CD14-positive monocyte (primary cell): ENCODE results near the gene SELL. TPM values are rescaled to one million over a fixed set of nuclear protein-coding genes. Genes with fewer than 3 reads are reported as not detected.

Experiments
- DNase-seq, 3 donors: peaks; one replicate each; pipeline ENCODE4 v3.0.0-alpha.2; 2011 to 2022
- H2AFZ ChIP-seq: 2 replicates; pipeline ENCODE4 v1.6.0; 2012; ENCODE audit warnings: mild to moderate bottlenecking, low read depth, low read length, inconsistent platforms; ENCODE audit not compliant: insufficient read depth, poor library complexity, severe bottlenecking
- H3K27ac ChIP-seq, 2 donors: 1 replicate in 1 of 2; 2 replicates in 1 of 2; pipeline ENCODE4 v1.5.1; 2012 to 2013; ENCODE audit warnings: low read length in 2 of 2, control low read depth in 1 of 2, inconsistent platforms in 1 of 2, low read depth in 1 of 2, mild to moderate bottlenecking in 1 of 2
- H3K27me3 ChIP-seq, 2 donors: one replicate each; pipeline versions ENCODE4 v1.6.0 to v1.6.1; 2011 to 2013; ENCODE audit warnings: low read length in 2 of 2; ENCODE audit not compliant: control insufficient read depth in 2 of 2, insufficient read depth in 2 of 2
- H3K36me3 ChIP-seq, 2 donors: replicated peaks in 1 of 2; 1 replicate in 1 of 2; 2 replicates in 1 of 2; pipeline versions ENCODE4 v1.5.1 to v1.6.1; 2012 to 2013; ENCODE audit warnings: low read length in 2 of 2, control low read depth in 1 of 2, inconsistent platforms in 1 of 2, mild to moderate bottlenecking in 1 of 2; ENCODE audit not compliant: insufficient read depth in 2 of 2, control insufficient read depth in 1 of 2
- H3K4me1 ChIP-seq, 2 donors: 1 replicate in 1 of 2; 2 replicates in 1 of 2; pipeline versions ENCODE4 v1.5.1 to v1.6.1; 2012 to 2013; ENCODE audit warnings: low read length in 2 of 2, control low read depth in 1 of 2, inconsistent platforms in 1 of 2, mild to moderate bottlenecking in 1 of 2, moderate library complexity in 1 of 2; ENCODE audit not compliant: insufficient read depth in 2 of 2, control insufficient read depth in 1 of 2
- H3K4me2 ChIP-seq: replicated peaks from 2 replicates; pipeline ENCODE3; 2012; ENCODE audit warnings: low read length, moderate library complexity, mild to moderate bottlenecking; ENCODE audit not compliant: poor library complexity, severe bottlenecking; ENCODE audit errors: extremely low read depth
- H3K4me3 ChIP-seq, 3 experiments: fragments of 200-600 bp in 1 of 3; sonication (generic) in 1 of 3; replicated peaks in 1 of 3; 1 replicate in 2 of 3; 2 replicates in 1 of 3; pipeline ENCODE4 v1.5.1; 2011 to 2013; ENCODE audit warnings: low read length in 3 of 3, mild to moderate bottlenecking in 3 of 3, control low read depth in 2 of 3, low read depth in 2 of 3, inconsistent platforms in 1 of 3, moderate library complexity in 1 of 3
- H3K79me2 ChIP-seq: 2 replicates; pipeline ENCODE4 v1.6.0; 2012; ENCODE audit warnings: mild to moderate bottlenecking, control low read depth, inconsistent platforms, low read length, moderate library complexity; ENCODE audit not compliant: insufficient read depth
- H3K9ac ChIP-seq: 2 replicates; pipeline ENCODE4 v1.6.0; 2017; ENCODE audit warnings: low read length, mild to moderate bottlenecking; ENCODE audit not compliant: insufficient read depth, poor library complexity, severe bottlenecking
- H3K9me3 ChIP-seq, 2 donors: replicated peaks in 1 of 2; 1 replicate in 1 of 2; 2 replicates in 1 of 2; pipeline versions ENCODE4 v1.5.1 to v1.6.1; 2012 to 2013; ENCODE audit warnings: low read length in 2 of 2, control low read depth in 1 of 2; ENCODE audit not compliant: control insufficient read depth in 1 of 2, insufficient read depth in 1 of 2
- H4K20me1 ChIP-seq: 2 replicates; pipeline ENCODE4 v1.6.0; 2012; ENCODE audit warnings: mild to moderate bottlenecking, low read length, control low read depth, moderate library complexity; ENCODE audit not compliant: insufficient read depth
- H3K27ac Mint-ChIP-seq, 7 donors: one replicate each; pipeline ENCODE4 v1.8.0; 2020; ENCODE audit warnings: mild to moderate bottlenecking in 7 of 7, mixed read lengths in 7 of 7, moderate library complexity in 6 of 7, inconsistent platforms in 2 of 7
- H3K27me3 Mint-ChIP-seq, 3 donors: one replicate each; pipeline ENCODE4 v1.8.0; 2021 to 2022; ENCODE audit warnings: low read depth in 3 of 3, mild to moderate bottlenecking in 3 of 3, mixed read lengths in 3 of 3, moderate library complexity in 3 of 3, inconsistent platforms in 1 of 3
- H3K36me3 Mint-ChIP-seq, 2 donors: one replicate each; pipeline ENCODE4 v1.8.0; 2020; ENCODE audit warnings: mixed read lengths in 2 of 2, inconsistent platforms in 1 of 2, mild to moderate bottlenecking in 1 of 2
- H3K4me1 Mint-ChIP-seq: one replicate; pipeline ENCODE4 v1.8.0; 2020; ENCODE audit warnings: mild to moderate bottlenecking, mixed read lengths
- H3K4me3 Mint-ChIP-seq, 2 donors: one replicate each; pipeline ENCODE4 v1.8.0; 2020; ENCODE audit warnings: mild to moderate bottlenecking in 2 of 2, mixed read lengths in 2 of 2, moderate library complexity in 1 of 2
- H3K9me3 Mint-ChIP-seq, 7 donors: one replicate each; pipeline ENCODE4 v1.8.0; 2020 to 2022; ENCODE audit warnings: mixed read lengths in 7 of 7, mild to moderate bottlenecking in 6 of 7, moderate library complexity in 6 of 7, inconsistent platforms in 2 of 7
- WGBS: methylation state at CpG from one replicate; pipeline ENCODE4 v1.1.5; 2013; ENCODE audit warnings: missing lambda C conversion rate; ENCODE audit not compliant: insufficient coverage; 5-methylcytosine and 5-hydroxymethylcytosine counted together
- intact Hi-C, 2 donors: fragments of 100-400 bp; cut with micrococcal nuclease; formaldehyde crosslinking; loops; one replicate each; pipeline versions ENCODE4 v1.15.0 to v1.15.1; 2023
- polyA plus RNA-seq, 3 donors: library from polyadenylated mRNA; depleted of rRNA in 1 of 3; unstranded in 2 of 3; stranded (reverse) in 1 of 3; fragments of 300-500 nt in 2 of 3; fragments of >200 nt in 1 of 3; fragmentation: Illumina TruSeq in 2 of 3; gene quantifications; 1 replicate in 2 of 3; 2 replicates in 1 of 3; pipeline ENCODE4 v1.2.3, GENCODE V29; 2012 to 2021
- TF ChIP-seq, protein P1 (sequence below): fragments of 200-600 bp; IDR thresholded peaks from one replicate; pipeline ENCODE4 v1.8.0; 2022; ENCODE audit warnings: antibody characterized with exemption, mild to moderate bottlenecking

SELL gene
- polyA plus RNA-seq, 3 donors: 153 to 1,885 (median 1,118) TPM

- Mint-ChIP-seq H3K27ac (no peak overlapping the region), H3K27me3 (peaks cover 0 to 2% (median 2%) of the 10 kb centered on the region in 3 donors), H3K9me3 (peaks cover 0 to 10% (median 3%) of the 10 kb centered on the region in 7 donors), H3K4me1 (peaks cover 16% of the 10 kb centered on the region), H3K4me3 (no peak overlapping the region), H3K36me3 (peaks cover 2 to 3% of the 10 kb centered on the region in 2 donors)
- Histone ChIP-seq H3K27me3 (no peaks in the 10 kb centered on the region), H3K4me2 (no peak overlapping the region), H3K4me3 (no peak overlapping the region), H3K9ac (no peak overlapping the region), H3K9me3 (peaks cover 0 to under 1% of the 10 kb centered on the region in 2 donors), H3K4me1 (peaks cover 7 to 11% of the 10 kb centered on the region in 2 donors), H3K27ac (no peak overlapping the region), H3K36me3 (no peaks in the 10 kb centered on the region), H2AFZ (no peak overlapping the region), H3K79me2 (no peaks in the 10 kb centered on the region), H4K20me1 (no peaks in the 10 kb centered on the region)
- intact Hi-C loops: no loop called here
- TF ChIP-seq, protein P1, sequence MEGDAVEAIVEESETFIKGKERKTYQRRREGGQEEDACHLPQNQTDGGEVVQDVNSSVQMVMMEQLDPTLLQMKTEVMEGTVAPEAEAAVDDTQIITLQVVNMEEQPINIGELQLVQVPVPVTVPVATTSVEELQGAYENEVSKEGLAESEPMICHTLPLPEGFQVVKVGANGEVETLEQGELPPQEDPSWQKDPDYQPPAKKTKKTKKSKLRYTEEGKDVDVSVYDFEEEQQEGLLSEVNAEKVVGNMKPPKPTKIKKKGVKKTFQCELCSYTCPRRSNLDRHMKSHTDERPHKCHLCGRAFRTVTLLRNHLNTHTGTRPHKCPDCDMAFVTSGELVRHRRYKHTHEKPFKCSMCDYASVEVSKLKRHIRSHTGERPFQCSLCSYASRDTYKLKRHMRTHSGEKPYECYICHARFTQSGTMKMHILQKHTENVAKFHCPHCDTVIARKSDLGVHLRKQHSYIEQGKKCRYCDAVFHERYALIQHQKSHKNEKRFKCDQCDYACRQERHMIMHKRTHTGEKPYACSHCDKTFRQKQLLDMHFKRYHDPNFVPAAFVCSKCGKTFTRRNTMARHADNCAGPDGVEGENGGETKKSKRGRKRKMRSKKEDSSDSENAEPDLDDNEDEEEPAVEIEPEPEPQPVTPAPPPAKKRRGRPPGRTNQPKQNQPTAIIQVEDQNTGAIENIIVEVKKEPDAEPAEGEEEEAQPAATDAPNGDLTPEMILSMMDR: no peak
- DNase-seq: no peak
- WGBS: no CpG with 5 or more reads among the region's 2 CpGs
Measured at GRCh38 chr1:169651035-169651434, 60.4 kb downstream of the SELL start.

DNA sequence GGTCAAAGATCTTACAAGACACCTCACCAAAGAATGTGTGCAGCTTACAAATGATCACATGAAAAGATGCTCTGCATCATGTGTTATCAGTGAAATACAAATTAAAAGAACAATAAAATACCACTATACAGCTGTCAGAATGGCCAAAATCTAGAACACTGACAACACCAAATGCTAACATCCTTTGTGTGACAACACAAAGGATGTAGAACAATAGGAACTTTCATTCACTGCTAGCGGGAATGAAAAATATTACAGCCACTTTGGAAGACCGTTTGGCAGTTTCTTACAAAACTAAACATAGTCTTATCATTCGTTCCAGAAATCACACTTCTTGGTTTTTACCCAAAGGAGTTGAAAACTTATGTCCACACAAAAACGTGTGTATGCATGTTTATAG is 60.9 kb downstream of the SELL start:
- TF ChIP-seq, protein P1: no peak
- Histone ChIP-seq H3K27me3 (no peaks in the 10 kb centered on the region), H3K4me3 (no peak overlapping the region), H3K9me3 (no peaks in the 10 kb centered on the region), H3K4me2 (no peak overlapping the region), H3K36me3 (no peaks in the 10 kb centered on the region), H3K27ac (no peak overlapping the region), H3K4me1 (peaks cover 4 to 8% of the 10 kb centered on the region in 2 donors), H3K9ac (no peak overlapping the region), H2AFZ (no peak overlapping the region), H4K20me1 (no peaks in the 10 kb centered on the region), H3K79me2 (no peaks in the 10 kb centered on the region)
- peaks cover 0 to 10% (median 2%) of the 10 kb centered on the region in 7 donors for H3K9me3 Mint-ChIP-seq
- DNase-seq: no peak
- H3K4me1 Mint-ChIP-seq: peaks cover 12% of the 10 kb centered on the region
- intact Hi-C loops: no loop called here
- H3K27me3 Mint-ChIP-seq: peaks cover 0 to 2% (median 2%) of the 10 kb centered on the region in 3 donors
- H3K36me3 Mint-ChIP-seq: peaks cover 2 to 3% of the 10 kb centered on the region in 2 donors
- no peak overlapping the region for H3K27ac Mint-ChIP-seq
- no peak overlapping the region for H3K4me3 Mint-ChIP-seq
- no CpG with 5 or more reads among the region's 4 CpGs for WGBS
